ENCODE measurements around the gene SUPT16H. TPM values are rescaled to one million over a fixed set of nuclear protein-coding genes. Genes with fewer than 3 reads are reported as not detected.

The SUPT16H gene
- total and polyA plus RNA-seq, 2 of the 8 experiments (the other 6 are each of a cell fraction or from before 2014, with no cell fraction given) = 138 to 201 TPM

- Histone ChIP-seq H2AK5ac (ENCODE audit: low read depth, low read length) (no peak overlapping the region), H3K23ac (ENCODE audit: insufficient read length) (no peak overlapping the region), H2BK120ac (replicated peaks; ENCODE audit: low read depth, low read length) (no peak overlapping the region), H3K18ac (ENCODE audit: extremely low read depth, low read length) (no peak overlapping the region), H3K79me2 (ENCODE audit: control insufficient read depth in 1 of 2, insufficient read depth in 2 of 2, low read length in 2 of 2) (no peaks in the 10 kb centered on the region), H4K91ac (replicated peaks; ENCODE audit: insufficient read length, low read length) (no peak overlapping the region), H3K4me2 (ENCODE audit: insufficient read depth in 1 of 2, low read depth in 2 of 2, low read length in 2 of 2) (no peak overlapping the region; a peak in 1 of 4 replicates), H2BK20ac (ENCODE audit: low read length) (no peak overlapping the region), H3K23me2 (ENCODE audit: low read depth, low read length) (peaks cover 2% of the 10 kb centered on the region), H2BK15ac (ENCODE audit: low read length) (no peak overlapping the region), H3K9me3 (ENCODE audit: insufficient read depth in 2 of 2, low read depth in 1 of 2, low read length in 1 of 2) (no peaks in the 10 kb centered on the region), H3K27ac (ENCODE audit: low read depth, low read length) (no peak overlapping the region), H3K4me3 (ENCODE audit: extremely low read depth in 1 of 4, insufficient read depth in 2 of 4, low read depth in 3 of 4, low read length in 4 of 4) (no peak overlapping the region), H2BK5ac (ENCODE audit: low read depth, low read length) (no peak overlapping the region), H3K4me1 (replicated peaks in 1 of 4; ENCODE audit: control insufficient read depth in 3 of 4, insufficient read depth in 4 of 4, low read length in 3 of 4) (peaks cover 2 to 9% (median 4%) of the 10 kb centered on the region in 4 experiments; a peak in 4 of 7 replicates), H3K27me3 (replicated peaks in 1 of 4; ENCODE audit: control insufficient read depth in 3 of 4, extremely low read depth in 1 of 4, insufficient read depth in 3 of 4, low read length in 3 of 4) (no peaks in the 10 kb centered on the region), H3K56ac (replicated peaks; ENCODE audit: insufficient read length, low read depth, low read length) (no peak overlapping the region), H3K36me3 (ENCODE audit: control insufficient read depth in 2 of 4, insufficient read depth in 4 of 4, low read length in 3 of 4) (no peaks in the 10 kb centered on the region), H4K5ac (ENCODE audit: insufficient read length, low read depth, low read length) (no peak overlapping the region), H4K8ac (ENCODE audit: extremely low read depth, insufficient read depth, low read length) (no peak overlapping the region), H3K79me1 (ENCODE audit: low read depth, low read length) (no peaks in the 10 kb centered on the region), H3K4ac (replicated peaks; ENCODE audit: insufficient read length, low read depth, low read length) (no peak overlapping the region), H2BK12ac (ENCODE audit: low read depth, low read length) (no peak overlapping the region), H3K14ac (ENCODE audit: insufficient read length) (no peak overlapping the region), H4K20me1 (replicated peaks in 1 of 2; ENCODE audit: control insufficient read depth in 1 of 2, insufficient read depth in 2 of 2, low read length in 2 of 2) (no peaks in the 10 kb centered on the region), H2AFZ (ENCODE audit: low read length) (no peak overlapping the region), H3K9ac (replicated peaks in 1 of 4; ENCODE audit: extremely low read depth in 1 of 4, low read depth in 3 of 4, low read length in 3 of 4) (no peak overlapping the region)
- no peak for DNase-seq (ENCODE audit: low read depth in 1 of 2, low spot score in 2 of 2)
- ChIA-PET CTCF (ENCODE audit: partially characterized antibody) (interaction anchor here (0.8 to 3.2 kb wide), 2 partner anchors 10 to 205 kb away, joined by 3 to 10 read pairs; no protein-coding TSS in a partner anchor), POLR2A (ENCODE audit: partially characterized antibody) (interaction anchor here (0.7 to 5.6 kb wide), 9 partner anchors 8 to 458 kb away, joined by 4 to 40 read pairs (median 5); partner anchors contain the start of gene HNRNPC)
- WGBS, 2 experiments (ENCODE audit: extremely low coverage in 1 of 2, insufficient coverage in 1 of 2, insufficient read length in 1 of 2, insufficient replicate concordance in 2 of 2, low coverage in 1 of 2, low lambda C conversion rate in 2 of 2, missing lambda C conversion rate in 1 of 2) = 98% methylated on average over 3 of the region's 3 CpGs; no CpG with 5 or more reads in 1 of the 2 experiments
- no peak for FAIRE-seq
- TF ChIP-seq EZH2 (IDR thresholded peaks at IDR 0.05; ENCODE audit: low read depth, low read length, severe bottlenecking) (no peak), CEBPB (IDR thresholded peaks at IDR 0.05; ENCODE audit: low read depth, low read length) (no peak), GABPA (IDR thresholded peaks at IDR 0.05; ENCODE audit: borderline replicate concordance, insufficient read depth, low read length) (no peak), SUZ12 (IDR thresholded peaks at IDR 0.05; ENCODE audit: low read length) (no peak), RNF2 (IDR thresholded peaks at IDR 0.05; ENCODE audit: borderline replicate concordance, low read depth, low read length, missing control alignments, poor library complexity, severe bottlenecking) (no peak), RAD21 (IDR thresholded peaks at IDR 0.05 in 1 of 2, conservative IDR thresholded peaks at IDR 0.05 in 1 of 2; ENCODE audit: low read depth in 2 of 2, low read length in 2 of 2) (no peak), MAFK (IDR thresholded peaks at IDR 0.05; ENCODE audit: low read depth, low read length) (no peak), POU5F1 (IDR thresholded peaks at IDR 0.05; ENCODE audit: low read depth, low read length) (no peak), ATF2 (IDR thresholded peaks at IDR 0.05; ENCODE audit: low read length) (no peak)
- TF ChIP-seq, protein P1, sequence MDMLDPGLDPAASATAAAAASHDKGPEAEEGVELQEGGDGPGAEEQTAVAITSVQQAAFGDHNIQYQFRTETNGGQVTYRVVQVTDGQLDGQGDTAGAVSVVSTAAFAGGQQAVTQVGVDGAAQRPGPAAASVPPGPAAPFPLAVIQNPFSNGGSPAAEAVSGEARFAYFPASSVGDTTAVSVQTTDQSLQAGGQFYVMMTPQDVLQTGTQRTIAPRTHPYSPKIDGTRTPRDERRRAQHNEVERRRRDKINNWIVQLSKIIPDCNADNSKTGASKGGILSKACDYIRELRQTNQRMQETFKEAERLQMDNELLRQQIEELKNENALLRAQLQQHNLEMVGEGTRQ (IDR thresholded peaks at IDR 0.05; ENCODE audit: low read length) = no peak
Observed at GRCh38 chr14:21309956-21310355, 73.9 kb downstream of the SUPT16H start.
